Keratinocyte (primary cell): ENCODE measurements around the gene CAMSAP1. TPM values are rescaled to one million over a fixed set of nuclear protein-coding genes. Genes with fewer than 3 reads are reported as not detected.

ENCODE experiments used
- DNase-seq: peaks from one replicate; pipeline ENCODE4 v3.0.0-alpha.2; 2011; ENCODE audit warnings: low read depth, missing footprints, low spot score
- FAIRE-seq: peaks from 2 replicates; lab custom pipeline; 2011; peaks lifted over from hg19 to GRCh38; lab: Jason Lieb, UNC
- H2AFZ ChIP-seq: 2 replicates; pipeline ENCODE4 v1.6.0; 2012; ENCODE audit warnings: low read length, control low read depth, inconsistent platforms; ENCODE audit not compliant: control insufficient read depth
- H3K27ac ChIP-seq: 2 replicates; pipeline ENCODE4 v1.5.1; 2011; ENCODE audit warnings: low read length; ENCODE audit not compliant: control insufficient read depth, insufficient read depth
- H3K27me3 ChIP-seq: 3 replicates; pipeline ENCODE4 v1.6.0; 2011; ENCODE audit warnings: low read length; ENCODE audit not compliant: control insufficient read depth, insufficient read depth; ENCODE audit errors: extremely low read depth
- H3K36me3 ChIP-seq, 2 experiments: 2 replicates in 1 of 2; 3 replicates in 1 of 2; pipeline ENCODE4 v1.5.1; 2011; ENCODE audit warnings: low read length in 2 of 2, mild to moderate bottlenecking in 1 of 2; ENCODE audit not compliant: control insufficient read depth in 2 of 2, insufficient read depth in 2 of 2; ENCODE audit errors: extremely low read depth in 1 of 2
- H3K4me1 ChIP-seq: 3 replicates; pipeline ENCODE4 v1.5.1; 2011; ENCODE audit warnings: low read length; ENCODE audit not compliant: control insufficient read depth, insufficient read depth; ENCODE audit errors: extremely low read depth
- H3K4me2 ChIP-seq: 3 replicates; pipeline ENCODE4 v1.6.0; 2011; ENCODE audit warnings: low read depth, low read length; ENCODE audit not compliant: control insufficient read depth, insufficient read depth; ENCODE audit errors: extremely low read depth
- H3K4me3 ChIP-seq, 3 experiments: fragments of 200-600 bp in 1 of 3; sonication (generic) in 1 of 3; 2 replicates in 2 of 3; 3 replicates in 1 of 3; pipeline ENCODE4 v1.5.1; 2011 to 2016; ENCODE audit warnings: low read length in 3 of 3, mild to moderate bottlenecking in 3 of 3, control low read depth in 2 of 3, inconsistent platforms in 1 of 3, low read depth in 1 of 3, mixed read lengths in 1 of 3, mixed run types in 1 of 3, moderate library complexity in 1 of 3; ENCODE audit not compliant: control insufficient read depth in 2 of 3, insufficient read depth in 2 of 3; ENCODE audit errors: extremely low read depth in 1 of 3
- H3K79me2 ChIP-seq: 2 replicates; pipeline ENCODE4 v1.6.0; 2012; ENCODE audit warnings: low read length; ENCODE audit not compliant: control insufficient read depth, insufficient read depth
- H3K9ac ChIP-seq: 3 replicates; pipeline ENCODE4 v1.6.0; 2011; ENCODE audit warnings: low read length; ENCODE audit not compliant: control insufficient read depth, insufficient read depth; ENCODE audit errors: extremely low read depth
- H3K9me1 ChIP-seq: 3 replicates; pipeline ENCODE4 v1.6.0; 2011; ENCODE audit warnings: low read length; ENCODE audit not compliant: control insufficient read depth, insufficient read depth; ENCODE audit errors: extremely low read depth
- H3K9me3 ChIP-seq: 2 replicates; pipeline ENCODE4 v1.5.1; 2012; ENCODE audit warnings: low read depth, low read length; ENCODE audit not compliant: control insufficient read depth
- H4K20me1 ChIP-seq: 3 replicates; pipeline ENCODE4 v1.6.0; 2011; ENCODE audit warnings: low read length; ENCODE audit not compliant: control insufficient read depth, insufficient read depth; ENCODE audit errors: extremely low read depth
- EZH2 ChIP-seq: IDR thresholded peaks from one replicate; pipeline ENCODE4 v1.6.1; 2012; ENCODE audit warnings: inconsistent platforms, mild to moderate bottlenecking, low read length, moderate library complexity
- dilution Hi-C: fragments of 300-500 bp; cut with MboI; formaldehyde crosslinking; loops from one replicate; pipeline ENCODE4 v1.7.0; 2020; ENCODE audit warnings: low sequenced_read_pairs; ENCODE audit not compliant: extremely low pct_ligation_motif_present
- polyA plus RNA-seq, 5 experiments: library from polyadenylated mRNA; depleted of rRNA in 3 of 5; stranded (reverse) in 3 of 5; stranded (forward) in 1 of 5; unstranded in 1 of 5; fragments of >200 nt; gene quantifications; 1 replicate in 1 of 5; 2 replicates in 3 of 5; 3 replicates in 1 of 5; pipeline versions ENCODE4 v1.2.1 to v1.2.3, GENCODE V29; 2011 to 2012; ENCODE audit warnings: missing spikeins in 2 of 5, low read depth in 1 of 5, low replicate concordance in 1 of 5
- TF ChIP-seq, protein P1 (sequence below), 3 experiments: IDR thresholded peaks in 1 of 3; conservative IDR thresholded peaks in 1 of 3; optimal IDR thresholded peaks in 1 of 3; 2 replicates in 2 of 3; 3 replicates in 1 of 3; pipeline versions ENCODE3 to v1.5.1; 2011; ENCODE audit warnings: low read length in 3 of 3, mild to moderate bottlenecking in 3 of 3, moderate library complexity in 2 of 3, control low read depth in 1 of 3, inconsistent platforms in 1 of 3; ENCODE audit not compliant: insufficient read depth in 2 of 3; ENCODE audit errors: extremely low read depth in 1 of 3

CAMSAP1 gene
- polyA plus RNA-seq, 1 donor (not counting 4 experiments of a cell fraction or from before 2014, with no cell fraction given) = 8.3 TPM

DNA sequence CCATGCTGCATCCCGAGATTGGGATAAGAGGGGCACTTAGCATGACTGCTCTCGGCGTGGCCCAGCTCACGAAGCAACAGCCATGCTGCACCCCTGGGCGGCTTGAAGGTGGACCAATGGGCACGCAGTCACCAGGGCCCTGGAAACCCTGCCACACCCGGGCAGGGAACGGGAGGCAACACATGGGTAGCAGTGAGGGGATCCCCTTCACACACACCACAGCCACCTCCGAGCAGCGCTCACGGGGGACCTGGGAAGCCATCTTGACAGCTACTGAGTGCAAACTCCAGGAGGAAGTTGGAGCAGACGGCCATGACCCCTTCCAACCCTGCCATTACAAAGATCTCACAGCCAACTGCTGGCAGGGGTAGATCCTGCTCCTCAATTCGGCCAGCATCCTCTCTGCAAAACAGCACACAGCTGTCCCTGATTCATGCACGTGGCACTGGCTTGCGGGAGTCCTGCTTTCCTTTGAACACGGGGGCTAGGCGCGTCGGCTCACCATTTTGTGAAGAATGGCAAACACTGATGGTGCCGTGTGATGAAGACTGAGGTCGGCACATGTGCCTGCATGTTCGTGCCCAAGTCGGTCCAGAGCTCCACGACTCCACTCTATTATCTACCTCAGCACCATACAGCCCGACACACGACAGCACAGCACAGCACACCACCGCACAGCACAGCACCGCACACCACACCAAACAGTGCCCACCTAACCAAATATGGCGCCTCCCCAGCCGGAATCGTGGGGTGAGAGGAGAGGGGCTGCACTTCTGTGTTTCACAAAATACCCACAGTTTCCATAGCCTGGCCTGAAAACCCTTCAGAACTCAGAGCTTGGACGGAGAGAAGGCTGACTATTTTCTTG lies 48.8 kb upstream of the CAMSAP1 start:
- Histone ChIP-seq H3K79me2 (peaks cover 48% of the 10 kb centered on the region), H3K27me3 (no peaks in the 10 kb centered on the region), H3K9ac (no peak overlapping the region), H3K4me3 (no peak overlapping the region), H2AFZ (no peak overlapping the region), H3K9me1 (no peaks in the 10 kb centered on the region), H3K4me1 (peaks cover 26% of the 10 kb centered on the region), H3K4me2 (no peak overlapping the region), H3K9me3 (no peaks in the 10 kb centered on the region), H4K20me1 (peaks cover 4% of the 10 kb centered on the region), H3K27ac (no peak overlapping the region), H3K36me3 (peaks cover 10 to 21% of the 10 kb centered on the region in 2 experiments)
- DNase-seq (no peak), FAIRE-seq (no peak)
- TF ChIP-seq, protein P1, sequence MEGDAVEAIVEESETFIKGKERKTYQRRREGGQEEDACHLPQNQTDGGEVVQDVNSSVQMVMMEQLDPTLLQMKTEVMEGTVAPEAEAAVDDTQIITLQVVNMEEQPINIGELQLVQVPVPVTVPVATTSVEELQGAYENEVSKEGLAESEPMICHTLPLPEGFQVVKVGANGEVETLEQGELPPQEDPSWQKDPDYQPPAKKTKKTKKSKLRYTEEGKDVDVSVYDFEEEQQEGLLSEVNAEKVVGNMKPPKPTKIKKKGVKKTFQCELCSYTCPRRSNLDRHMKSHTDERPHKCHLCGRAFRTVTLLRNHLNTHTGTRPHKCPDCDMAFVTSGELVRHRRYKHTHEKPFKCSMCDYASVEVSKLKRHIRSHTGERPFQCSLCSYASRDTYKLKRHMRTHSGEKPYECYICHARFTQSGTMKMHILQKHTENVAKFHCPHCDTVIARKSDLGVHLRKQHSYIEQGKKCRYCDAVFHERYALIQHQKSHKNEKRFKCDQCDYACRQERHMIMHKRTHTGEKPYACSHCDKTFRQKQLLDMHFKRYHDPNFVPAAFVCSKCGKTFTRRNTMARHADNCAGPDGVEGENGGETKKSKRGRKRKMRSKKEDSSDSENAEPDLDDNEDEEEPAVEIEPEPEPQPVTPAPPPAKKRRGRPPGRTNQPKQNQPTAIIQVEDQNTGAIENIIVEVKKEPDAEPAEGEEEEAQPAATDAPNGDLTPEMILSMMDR (optimal IDR thresholded peaks at IDR 0.05 in 1 of 3, IDR thresholded peaks at IDR 0.05 in 1 of 3, conservative IDR thresholded peaks at IDR 0.05 in 1 of 3; ENCODE audit: extremely low read depth in 1 of 3, insufficient read depth in 2 of 3, low read length in 3 of 3) = no peak
- no peak for TF ChIP-seq EZH2
- dilution Hi-C loops = no loop called here

DNA sequence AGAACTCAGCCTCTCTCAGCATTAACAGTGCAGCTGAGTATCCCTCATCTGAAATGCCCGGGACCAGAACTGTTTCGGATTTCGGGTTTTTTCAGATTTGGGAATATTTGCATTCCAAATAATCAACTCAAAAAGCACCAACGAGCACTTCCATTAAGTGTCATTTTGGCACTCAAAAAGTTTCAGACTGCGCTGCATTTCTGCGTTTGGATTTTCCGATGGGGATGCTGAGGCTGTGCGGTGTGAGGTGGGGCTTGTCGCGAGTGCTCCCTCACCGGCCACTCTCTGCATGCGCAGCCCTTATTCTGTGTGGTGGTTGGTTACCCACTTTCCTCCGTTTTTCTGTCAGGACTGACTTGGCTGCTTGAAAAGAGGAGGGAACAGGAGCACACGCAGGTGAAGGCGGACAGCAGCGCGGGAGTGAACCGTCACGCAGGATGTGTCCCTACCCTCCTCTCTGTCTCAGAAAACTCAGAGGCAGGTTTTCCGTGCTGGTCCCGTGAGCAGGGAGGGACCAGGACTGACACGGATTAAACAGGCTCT lies 45.4 kb upstream of the CAMSAP1 start:
- DNase-seq (no peak), FAIRE-seq (no peak)
- H3K9me3 ChIP-seq = no peaks in the 10 kb centered on the region
- peak overlapping the region in 1 of 3 experiments; percentile 19 for H3K4me3 ChIP-seq
- peak overlapping the region; percentile 70 for H3K4me2 ChIP-seq
- no peak overlapping the region for H2AFZ ChIP-seq
- TF ChIP-seq EZH2 = no peak
- TF ChIP-seq, protein P1 (optimal IDR thresholded peaks at IDR 0.05 in 1 of 3, IDR thresholded peaks at IDR 0.05 in 1 of 3, conservative IDR thresholded peaks at IDR 0.05 in 1 of 3; ENCODE audit: extremely low read depth in 1 of 3, insufficient read depth in 2 of 3, low read length in 3 of 3) = no peak
- peaks cover 4% of the 10 kb centered on the region for H4K20me1 ChIP-seq
- peak overlapping the region; percentile 95 for H3K27ac ChIP-seq
- no peaks in the 10 kb centered on the region for H3K9me1 ChIP-seq
- no peaks in the 10 kb centered on the region for H3K27me3 ChIP-seq
- dilution Hi-C loops = no loop called here
- H3K36me3 ChIP-seq = peaks cover 7 to 28% of the 10 kb centered on the region in 2 experiments
- H3K4me1 ChIP-seq = peaks cover 43% of the 10 kb centered on the region
- peaks cover 22% of the 10 kb centered on the region for H3K79me2 ChIP-seq
- peak overlapping the region; percentile 73 for H3K9ac ChIP-seq
